Esophagus (tissue), 2 donors: ENCODE results near the gene ARHGDIG. TPM values are rescaled to one million over a fixed set of nuclear protein-coding genes. Genes with fewer than 3 reads are reported as not detected.
"Not testable (repeated sequence)": the region's sequence is repeated elsewhere in the genome, so short reads cannot be mapped to it uniquely, and the experiment has no call there.

Experiments used
- H3K27ac ChIP-seq, 2 donors: one replicate each; pipeline ENCODE4 v1.5.1; 2013; ENCODE audit warnings: low read depth in 2 of 2, mild to moderate bottlenecking in 2 of 2, inconsistent platforms in 1 of 2, low read length in 1 of 2, moderate library complexity in 1 of 2
- H3K27me3 ChIP-seq, 2 donors: one replicate each; pipeline ENCODE4 v1.6.1; 2013; ENCODE audit warnings: low read length in 2 of 2, control low read depth in 1 of 2, mild to moderate bottlenecking in 1 of 2; ENCODE audit not compliant: insufficient read depth in 2 of 2, control insufficient read depth in 1 of 2
- H3K36me3 ChIP-seq, 2 donors: one replicate each; pipeline ENCODE4 v1.6.1; 2013; ENCODE audit warnings: low read length in 1 of 2; ENCODE audit not compliant: control insufficient read depth in 2 of 2, insufficient read depth in 2 of 2
- H3K4me1 ChIP-seq, 2 donors: one replicate each; pipeline ENCODE4 v1.6.1; 2013; ENCODE audit warnings: low read length in 1 of 2; ENCODE audit not compliant: control insufficient read depth in 2 of 2, insufficient read depth in 2 of 2
- H3K4me3 ChIP-seq, 2 donors: one replicate each; pipeline ENCODE4 v1.5.1; 2013; ENCODE audit warnings: low read length in 2 of 2, mild to moderate bottlenecking in 2 of 2, low read depth in 1 of 2, moderate library complexity in 1 of 2
- H3K9me3 ChIP-seq, 2 donors: one replicate each; pipeline ENCODE4 v1.6.1; 2013; ENCODE audit warnings: mild to moderate bottlenecking in 2 of 2, low read depth in 1 of 2, low read length in 1 of 2, moderate library complexity in 1 of 2; ENCODE audit not compliant: control insufficient read depth in 2 of 2, insufficient read depth in 1 of 2
- WGBS, 2 donors: extraction: QIAGEN DNeasy Blood & Tissue Kit; methylation state at CpG; one replicate each; pipeline ENCODE4 v1.1.7; 2013; 5-methylcytosine and 5-hydroxymethylcytosine counted together
- polyA plus RNA-seq, 2 donors: library from polyadenylated mRNA; stranded (reverse); fragments of 200-250 nt; gene quantifications; one replicate each; pipeline ENCODE4 v1.2.3, GENCODE V29; 2013
- donor health status: healthy with polysubstance abuse.
- donor health status: Bipolar disorder and iron deficiency.

ARHGDIG gene
- polyA plus RNA-seq, 2 donors = 0.24 to 0.33 TPM

DNA sequence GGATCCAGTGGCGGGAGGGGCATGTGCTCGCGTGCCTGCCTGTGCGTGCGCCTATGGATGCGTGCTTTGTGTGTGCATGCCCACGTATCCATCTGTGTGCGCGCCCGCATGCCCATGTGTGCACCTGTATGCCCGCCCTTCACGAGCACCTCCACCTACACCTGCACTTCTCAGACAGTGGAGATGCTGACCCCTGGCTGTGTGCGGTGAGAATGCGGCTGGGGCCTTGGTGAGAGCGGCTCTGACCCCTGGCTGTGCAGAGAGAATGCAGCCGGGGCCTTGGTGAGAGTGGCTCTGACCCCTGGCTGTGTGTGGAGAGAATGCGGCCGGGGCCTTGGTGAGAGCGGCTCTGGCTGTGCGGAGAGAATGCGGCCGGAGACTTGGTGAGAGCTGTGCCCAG, 38.2 kb downstream of the ARHGDIG start:
- Histone ChIP-seq H3K27ac (no peak overlapping the region), H3K27me3 (no peaks in the 10 kb centered on the region), H3K4me3 (no peak overlapping the region), H3K36me3 (peaks cover 8 to 29% of the 10 kb centered on the region in 2 donors), H3K4me1 (no peaks in the 10 kb centered on the region), H3K9me3 (no peaks in the 10 kb centered on the region)
- 89 to 93% methylated on average over 22 of the region's 22 CpGs for WGBS, 2 donors

DNA sequence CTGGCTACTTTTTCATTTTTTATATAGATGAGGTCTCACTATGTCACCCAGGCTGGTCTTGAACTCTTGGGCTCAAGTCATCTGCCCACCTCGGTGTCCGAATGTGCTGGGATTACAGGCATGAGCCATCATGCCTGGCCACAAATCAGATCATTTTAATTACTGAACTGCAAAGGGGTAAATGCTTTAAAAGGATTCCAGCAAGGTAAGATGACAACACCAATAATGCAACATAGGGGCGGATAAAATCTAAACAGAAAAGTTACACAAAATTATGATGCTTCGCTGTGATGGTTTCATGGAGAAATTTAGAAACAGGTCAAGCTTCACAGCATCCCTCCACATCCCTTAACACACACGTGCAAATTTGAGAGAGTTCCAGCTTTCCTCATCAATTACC, 39.8 kb downstream of the ARHGDIG start:
- no peaks in the 10 kb centered on the region for H3K9me3 ChIP-seq

DNA sequence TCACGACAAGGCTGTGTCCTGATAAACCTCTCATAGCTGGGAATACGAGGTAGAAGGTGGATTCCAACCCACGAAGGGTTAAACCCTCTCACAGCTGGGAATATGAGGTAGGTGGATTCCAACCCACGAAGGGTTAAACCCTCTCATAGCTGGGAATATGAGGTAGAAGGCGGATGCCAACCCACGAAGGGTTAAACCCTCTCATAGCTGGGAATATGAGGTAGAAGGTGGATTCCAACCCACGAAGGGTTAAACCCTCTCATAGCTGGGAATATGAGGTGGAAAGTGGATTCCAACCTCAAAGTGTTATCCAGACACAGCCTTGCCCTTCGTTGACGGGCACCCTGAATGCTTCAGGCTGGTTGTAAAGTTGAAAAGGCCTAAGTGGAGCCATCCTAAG, 41.1 kb downstream of the ARHGDIG start:
- Histone ChIP-seq H3K4me1 (peaks cover 6 to 13% of the 10 kb centered on the region in 2 donors), H3K4me3 (no peak overlapping the region), H3K27ac (no peak overlapping the region), H3K9me3 (no peaks in the 10 kb centered on the region), H3K36me3 (peaks cover 3 to 26% of the 10 kb centered on the region in 2 donors), H3K27me3 (no peaks in the 10 kb centered on the region)
- 72 to 75% methylated on average over 9 of the region's 9 CpGs for WGBS, 2 donors

More for the DNA sequence above, 39.8 kb downstream of the ARHGDIG start:
- Histone ChIP-seq H3K4me1 (peaks cover 6 to 8% of the 10 kb centered on the region in 2 donors), H3K27ac (no peak overlapping the region), H3K36me3 (peaks cover 3 to 22% of the 10 kb centered on the region in 2 donors), H3K4me3 (no peak overlapping the region), H3K27me3 (no peaks in the 10 kb centered on the region)
- 87 to 88% methylated on average over 5 of the region's 5 CpGs for WGBS, 2 donors

DNA sequence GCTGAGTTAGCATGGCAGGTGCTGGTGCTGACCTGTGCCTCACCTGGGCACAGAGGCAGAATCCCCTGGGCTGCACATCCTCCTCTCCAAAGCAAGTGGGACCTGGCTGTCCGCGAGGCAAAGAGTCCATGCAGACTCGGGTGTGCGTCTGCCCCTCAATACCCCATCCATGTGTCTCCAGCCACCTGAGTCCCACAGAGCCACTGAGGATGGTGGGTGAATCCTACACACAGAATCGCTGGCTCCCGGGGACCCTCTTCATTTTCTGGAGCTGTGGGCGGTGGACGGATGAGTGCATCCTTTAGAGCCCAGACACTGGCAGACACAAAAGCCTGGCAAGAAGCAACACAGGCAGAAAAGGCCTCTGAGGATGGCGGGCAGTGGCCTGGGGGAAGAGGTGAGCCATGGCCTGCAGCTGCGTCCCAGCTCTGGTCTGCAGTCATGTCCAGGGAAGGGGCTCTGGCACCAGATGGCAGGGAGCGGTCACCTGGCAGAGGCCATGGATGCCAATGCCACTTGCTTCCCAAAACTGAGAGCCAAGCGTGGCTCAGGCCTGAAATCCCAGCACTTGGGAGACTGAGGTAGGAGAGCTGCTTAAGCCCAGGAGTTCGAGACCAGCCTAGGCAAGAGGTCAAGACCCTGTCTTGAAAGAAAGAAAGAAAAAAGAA, 42.2 kb downstream of the ARHGDIG start:
- peaks cover 6 to 17% of the 10 kb centered on the region in 2 donors for H3K4me1 ChIP-seq
- H3K9me3 ChIP-seq = no peaks in the 10 kb centered on the region
- no peaks in the 10 kb centered on the region for H3K27me3 ChIP-seq
- H3K36me3 ChIP-seq = peaks cover 3 to 23% of the 10 kb centered on the region in 2 donors
- no peak overlapping the region for H3K4me3 ChIP-seq
- no peak overlapping the region for H3K27ac ChIP-seq
- 92 to 93% methylated on average over 13 of the region's 13 CpGs for WGBS, 2 donors

DNA sequence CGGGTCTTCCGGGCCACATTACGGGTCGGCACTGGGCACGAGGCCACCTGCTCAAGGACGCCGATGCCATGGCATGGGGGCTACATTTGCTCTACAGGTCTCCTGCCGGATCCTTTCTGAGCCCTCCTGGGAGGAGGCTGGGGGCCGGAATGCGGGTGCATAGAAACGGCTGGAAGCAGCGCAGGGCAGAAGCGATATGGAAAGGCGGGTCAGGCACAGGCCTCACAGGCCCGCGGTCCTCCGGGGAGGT, 43.7 kb downstream of the ARHGDIG start:
- Histone ChIP-seq H3K36me3 (peaks cover 0 to 14% of the 10 kb centered on the region in 2 donors), H3K27ac (no peak overlapping the region), H3K9me3 (no peaks in the 10 kb centered on the region), H3K27me3 (no peaks in the 10 kb centered on the region), H3K4me3 (no peak overlapping the region), H3K4me1 (peaks cover 6 to 19% of the 10 kb centered on the region in 2 donors)
- WGBS, 2 donors = 91 to 92% methylated on average over 17 of the region's 17 CpGs

DNA sequence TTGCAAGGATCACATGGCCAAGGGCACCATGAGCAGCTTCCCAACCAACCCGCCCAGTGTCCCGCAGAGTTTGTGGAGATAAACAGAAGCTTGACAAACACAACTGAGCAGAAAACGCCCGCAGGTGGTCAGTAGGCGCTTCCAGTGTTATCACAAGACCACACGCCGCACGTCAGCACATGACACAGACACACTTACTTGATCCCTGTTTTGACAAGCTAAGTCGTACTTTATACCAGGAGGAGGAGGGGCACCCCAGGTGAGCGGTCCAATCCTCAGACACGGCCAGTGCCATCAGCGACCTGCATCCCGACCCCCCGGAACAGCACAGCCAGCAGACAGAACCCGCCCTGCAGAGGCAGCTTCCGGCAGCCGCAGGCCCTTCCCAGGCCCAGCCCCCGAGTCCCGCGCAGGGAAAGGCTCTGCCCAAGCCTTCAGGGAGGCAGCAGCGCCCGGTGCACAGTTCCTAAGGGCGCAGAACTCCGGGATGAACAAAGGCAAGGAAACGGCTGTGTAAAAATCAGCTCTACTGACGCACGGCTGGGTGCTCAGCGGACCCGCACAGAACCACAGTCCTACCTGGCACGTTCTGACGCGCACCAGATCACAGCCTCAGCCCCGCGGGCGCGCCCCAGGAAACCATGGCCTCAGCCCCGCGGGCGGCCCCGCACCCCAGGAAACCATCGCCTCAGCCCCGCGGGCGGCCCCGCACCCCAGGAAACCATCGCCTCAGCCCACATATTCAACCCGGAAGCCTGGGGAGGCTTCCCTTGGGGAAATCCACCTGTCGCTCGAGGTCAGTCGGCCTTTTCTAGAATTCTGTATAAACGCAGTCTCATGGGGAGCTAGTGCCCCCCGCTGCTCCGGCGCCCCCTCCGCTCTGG, 44.3 kb downstream of the ARHGDIG start:
- Histone ChIP-seq H3K27ac (no peak overlapping the region), H3K4me3 (no peak overlapping the region), H3K36me3 (peaks cover 0 to 11% of the 10 kb centered on the region in 2 donors), H3K27me3 (no peaks in the 10 kb centered on the region), H3K4me1 (peaks cover 6 to 19% of the 10 kb centered on the region in 2 donors), H3K9me3 (no peaks in the 10 kb centered on the region)
- WGBS, 2 donors = 52 to 57% methylated on average over 51 to 55 of the region's 55 CpGs

DNA sequence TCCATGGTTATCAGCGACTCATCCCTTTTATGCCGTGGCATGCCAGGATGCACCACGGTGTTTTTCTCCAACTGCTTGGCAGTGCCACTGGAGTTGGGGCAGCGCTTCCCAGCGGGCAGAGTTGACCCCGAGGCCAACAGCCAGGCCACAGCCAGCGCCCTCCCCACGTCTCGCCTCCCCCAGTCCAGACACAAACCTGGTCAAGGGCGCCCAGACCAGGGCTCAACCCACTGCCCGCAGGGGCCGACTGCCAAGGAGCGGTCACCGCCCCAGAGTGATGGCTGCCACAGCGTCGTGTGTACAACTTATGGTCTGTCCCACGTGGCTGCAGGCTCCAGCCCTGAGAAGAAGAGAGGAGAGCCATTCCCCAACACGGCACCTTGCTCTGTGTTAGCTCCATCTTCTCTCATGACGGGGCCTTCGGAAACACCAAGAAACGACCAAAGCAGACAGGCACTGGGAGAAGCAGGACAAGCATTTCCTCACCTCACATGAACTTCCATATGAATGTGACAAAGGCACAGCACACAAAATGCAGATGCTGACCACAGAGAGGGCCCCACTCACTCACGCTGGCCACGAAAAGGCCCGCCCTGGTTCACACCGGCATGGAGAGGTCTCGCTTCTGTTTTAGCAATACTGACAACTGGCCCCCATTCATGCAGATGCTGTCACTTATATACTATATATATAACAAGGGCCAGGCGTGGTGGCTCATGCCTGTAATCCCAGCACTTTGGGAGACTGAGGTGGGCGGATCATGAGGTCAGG, 45.2 kb downstream of the ARHGDIG start:
- WGBS, 2 donors = 86% methylated on average over 28 of the region's 28 CpGs
- H3K9me3 ChIP-seq = no peaks in the 10 kb centered on the region
- H3K4me1 ChIP-seq = peaks cover 6 to 19% of the 10 kb centered on the region in 2 donors
- H3K36me3 ChIP-seq = peaks cover 0 to 11% of the 10 kb centered on the region in 2 donors
- H3K27ac ChIP-seq = no peak overlapping the region
- H3K27me3 ChIP-seq = no peaks in the 10 kb centered on the region
- H3K4me3 ChIP-seq = no peak overlapping the region

DNA sequence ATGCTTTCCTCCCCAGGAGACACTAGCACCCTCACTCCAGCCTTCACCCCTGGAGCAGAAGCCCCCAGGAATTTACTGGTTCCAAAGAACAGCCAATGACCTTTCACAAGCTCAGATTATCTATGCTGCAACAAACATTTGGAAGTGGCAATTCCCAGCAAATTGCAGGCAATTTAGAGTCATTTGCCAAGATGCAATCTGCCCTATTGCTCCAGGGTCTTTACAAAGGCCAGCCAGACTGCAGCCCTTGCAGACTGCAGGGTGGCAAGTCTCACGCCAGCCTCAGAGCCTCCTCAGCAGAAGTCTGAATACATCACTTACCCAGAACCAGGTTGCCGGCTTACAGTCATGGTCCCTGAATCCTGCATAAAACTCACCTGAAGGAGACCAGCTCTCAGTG, 50.4 kb downstream of the ARHGDIG start:
- H3K9me3 ChIP-seq = no peaks in the 10 kb centered on the region
- peaks cover 0 to 2% of the 10 kb centered on the region in 2 donors for H3K36me3 ChIP-seq
- peaks cover 0 to 6% of the 10 kb centered on the region in 2 donors for H3K4me1 ChIP-seq
- H3K27ac ChIP-seq = no peak overlapping the region
- H3K4me3 ChIP-seq = no peak overlapping the region
- 61 to 86% methylated on average over 2 of the region's 2 CpGs for WGBS, 2 donors
- no peaks in the 10 kb centered on the region for H3K27me3 ChIP-seq

DNA sequence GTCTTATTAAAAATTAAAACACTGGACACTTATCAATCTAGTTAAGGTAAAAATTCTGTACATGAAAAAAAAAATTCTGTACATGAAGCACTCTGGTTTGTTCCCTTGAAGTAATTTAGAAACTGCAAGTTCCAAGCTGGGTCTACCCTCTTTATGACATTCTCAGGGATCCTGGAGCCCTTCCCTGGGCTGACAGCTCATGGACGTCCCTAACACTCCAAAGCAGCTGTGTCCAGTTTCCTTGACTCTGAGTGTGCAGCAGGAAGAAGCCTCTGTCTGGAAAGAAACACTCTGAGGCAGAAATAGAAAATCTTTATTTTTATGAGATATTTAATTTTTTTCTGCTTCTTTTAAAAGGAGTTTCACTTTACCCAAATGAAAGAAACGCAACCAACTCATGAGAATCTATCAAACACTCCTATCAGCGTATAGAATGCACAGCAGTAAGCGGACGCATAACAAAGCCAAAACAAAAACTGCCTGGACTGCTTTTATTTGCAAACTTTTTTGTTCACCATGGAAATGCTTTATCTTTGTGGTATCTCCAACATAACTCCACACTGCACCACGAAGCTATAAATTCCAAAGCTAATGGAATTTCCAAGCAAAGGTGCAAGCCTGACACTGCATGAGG, 50.9 kb downstream of the ARHGDIG start:
- 64 to 66% methylated on average over 6 of the region's 6 CpGs for WGBS, 2 donors
- H3K4me1 ChIP-seq, H3K27ac ChIP-seq, H3K36me3 ChIP-seq, H3K27me3 ChIP-seq, H3K4me3 ChIP-seq, H3K9me3 ChIP-seq: not testable (repeated sequence)
